SK-N-MC (cell line): ENCODE data around the gene ZFP36.

ENCODE experiments used
- DNase-seq: peaks from one replicate; pipeline ENCODE4 v3.0.0-alpha.2; 2011; ENCODE audit warnings: low read depth, low spot score
- H3K27ac ChIP-seq: fragments of 200-600 bp; sonication (generic); 2 replicates; pipeline ENCODE4 v1.5.1; 2016; ENCODE audit warnings: mixed run types
- H3K36me3 ChIP-seq: fragments of 200-600 bp; sonication (generic); 2 replicates; pipeline ENCODE4 v1.6.1; 2017; ENCODE audit warnings: antibody characterized with exemption, low read length, mixed read lengths; ENCODE audit not compliant: insufficient read depth
- H3K4me3 ChIP-seq: fragments of 200-600 bp; sonication (generic); 2 replicates; pipeline ENCODE4 v1.5.1; 2016
- H3K9ac ChIP-seq: fragments of 200-600 bp; sonication (generic); 2 replicates; pipeline ENCODE4 v1.8.0; 2017; ENCODE audit warnings: mixed run types, mixed read lengths; ENCODE audit not compliant: insufficient read length
- H3K9me3 ChIP-seq: fragments of 200-600 bp; sonication (generic); 2 replicates; pipeline ENCODE4 v1.6.1; 2017; ENCODE audit warnings: low read depth, mild to moderate bottlenecking, antibody characterized with exemption, low read length, moderate library complexity, mixed read lengths
- EZH2 ChIP-seq: fragments of 200-600 bp; sonication (generic); IDR thresholded peaks from one replicate; pipeline ENCODE4 v1.6.1; 2017; ENCODE audit warnings: antibody characterized with exemption
- FOXP2 ChIP-seq: optimal IDR thresholded peaks from 2 replicates; pipeline ENCODE3; 2011; ENCODE audit warnings: mild to moderate bottlenecking, moderate library complexity; ENCODE audit not compliant: insufficient read depth; ENCODE audit errors: extremely low read length, control extremely low read depth
- POLR2AphosphoS5 ChIP-seq: IDR thresholded peaks from 2 replicates; pipeline ENCODE4 v1.6.1; 2012; ENCODE audit warnings: mild to moderate bottlenecking, low read depth, low read length, borderline replicate concordance

Gene ZFP36

DNA sequence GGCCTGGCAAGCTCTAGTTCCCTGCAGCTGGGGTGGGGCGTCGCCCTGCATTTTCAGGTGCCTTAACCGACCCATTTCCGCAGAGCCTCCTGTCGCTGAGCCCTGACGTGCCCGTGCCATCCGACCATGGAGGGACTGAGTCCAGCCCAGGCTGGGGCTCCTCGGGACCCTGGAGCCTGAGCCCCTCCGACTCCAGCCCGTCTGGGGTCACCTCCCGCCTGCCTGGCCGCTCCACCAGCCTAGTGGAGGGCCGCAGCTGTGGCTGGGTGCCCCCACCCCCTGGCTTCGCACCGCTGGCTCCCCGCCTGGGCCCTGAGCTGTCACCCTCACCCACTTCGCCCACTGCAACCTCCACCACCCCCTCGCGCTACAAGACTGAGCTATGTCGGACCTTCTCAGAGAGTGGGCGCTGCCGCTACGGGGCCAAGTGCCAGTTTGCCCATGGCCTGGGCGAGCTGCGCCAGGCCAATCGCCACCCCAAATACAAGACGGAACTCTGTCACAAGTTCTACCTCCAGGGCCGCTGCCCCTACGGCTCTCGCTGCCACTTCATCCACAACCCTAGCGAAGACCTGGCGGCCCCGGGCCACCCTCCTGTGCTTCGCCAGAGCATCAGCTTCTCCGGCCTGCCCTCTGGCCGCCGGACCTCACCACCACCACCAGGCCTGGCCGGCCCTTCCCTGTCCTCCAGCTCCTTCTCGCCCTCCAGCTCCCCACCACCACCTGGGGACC is 1.2 kb downstream of the ZFP36 start:
- H3K27ac ChIP-seq, result no peak overlapping the region
- H3K36me3 ChIP-seq, result no peaks in the 10 kb centered on the region
- peak overlapping the region; percentile 93 for H3K4me3 ChIP-seq
- H3K9me3 ChIP-seq, result no peaks in the 10 kb centered on the region
- no peak for DNase-seq
- H3K9ac ChIP-seq, result peak overlapping the region; percentile 77
- no peak for TF ChIP-seq FOXP2
- no peak for TF ChIP-seq EZH2
- no peak for TF ChIP-seq POLR2AphosphoS5

- no peak overlapping the region for H3K9ac ChIP-seq
Observed at GRCh38 chr19:39408392-39409207, 2.0 kb downstream of the ZFP36 start.

DNA sequence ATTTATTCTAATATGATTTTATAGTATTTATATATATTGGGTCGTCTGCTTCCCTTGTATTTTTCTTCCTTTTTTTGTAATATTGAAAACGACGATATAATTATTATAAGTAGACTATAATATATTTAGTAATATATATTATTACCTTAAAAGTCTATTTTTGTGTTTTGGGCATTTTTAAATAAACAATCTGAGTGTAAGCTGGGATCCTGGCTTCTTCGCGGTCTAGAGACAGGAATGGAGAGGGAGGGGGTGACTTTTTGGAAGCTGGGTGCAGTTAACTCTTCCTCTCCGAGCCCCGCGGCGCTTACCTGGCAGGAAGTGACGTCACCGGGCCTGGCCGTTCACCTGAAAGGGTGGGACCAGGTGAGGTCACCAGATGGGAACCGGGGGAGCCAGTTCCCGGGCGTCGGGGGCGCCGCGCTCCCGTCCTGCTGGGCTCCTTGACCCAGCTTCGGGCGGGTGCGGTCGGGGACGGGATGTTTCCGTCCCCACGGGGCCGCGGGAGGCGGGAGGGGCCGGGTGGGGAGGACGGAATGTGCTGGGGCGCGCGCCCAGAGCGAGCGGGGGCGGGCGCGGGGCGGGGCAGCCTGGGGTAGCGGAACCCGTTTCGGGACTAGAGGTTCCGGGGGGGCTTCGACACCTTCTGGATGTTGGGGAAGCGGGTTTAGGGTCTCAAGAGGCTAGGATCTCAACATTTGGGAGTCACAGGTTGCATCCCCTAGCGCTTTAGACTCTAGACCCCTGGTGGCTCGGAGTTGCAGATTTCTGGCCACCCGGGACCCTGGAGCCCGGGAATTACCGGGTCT is 2.8 kb downstream of the ZFP36 start:
- TF ChIP-seq EZH2 (no peak), FOXP2 (no peak), POLR2AphosphoS5 (peak; percentile 48; the same call in 1 of the 2 replicates)

More at GRCh38 chr19:39408392-39409207, 2.0 kb downstream of the ZFP36 start:
- Histone ChIP-seq H3K4me3 (peak overlapping the region; percentile 32; the same call in 1 of the 2 replicates), H3K27ac (no peak overlapping the region), H3K9me3 (no peaks in the 10 kb centered on the region), H3K36me3 (no peaks in the 10 kb centered on the region)
- no peak for DNase-seq
- no peak for TF ChIP-seq POLR2AphosphoS5
- no peak for TF ChIP-seq FOXP2
- no peak for TF ChIP-seq EZH2

GRCh38 chr19:39410017-39410830 is 3.6 kb downstream of the ZFP36 start:
- Histone ChIP-seq H3K4me3 (peak overlapping the region; percentile 82), H3K9ac (peak overlapping the region; percentile 79), H3K27ac (peak overlapping the region; percentile 53; the same call in 1 of the 2 replicates), H3K9me3 (no peaks in the 10 kb centered on the region), H3K36me3 (peaks cover 1% of the 10 kb centered on the region; the same call in 1 of the 2 replicates)
- TF ChIP-seq POLR2AphosphoS5 (no peak), EZH2 (no peak), FOXP2 (no peak)
- no peak for DNase-seq

More for the DNA sequence above, 2.8 kb downstream of the ZFP36 start:
- no peak for DNase-seq
- Histone ChIP-seq H3K27ac (peak overlapping the region; percentile 54; the same call in 1 of the 2 replicates), H3K9me3 (no peaks in the 10 kb centered on the region), H3K4me3 (peak overlapping the region; percentile 82), H3K36me3 (no peaks in the 10 kb centered on the region), H3K9ac (peak overlapping the region; percentile 79)

DNA sequence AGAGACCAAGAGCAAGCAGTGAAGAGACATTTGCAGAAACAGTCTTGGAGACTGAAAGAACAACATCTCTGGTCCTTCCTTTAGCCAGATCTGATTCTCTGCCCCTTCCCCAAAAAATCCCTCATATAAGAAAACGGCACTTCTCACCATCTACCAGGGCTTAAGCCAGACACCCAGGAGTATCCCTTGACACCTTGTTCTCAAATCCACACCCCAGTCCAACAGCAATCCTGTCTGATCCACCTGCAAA is 4.1 kb downstream of the ZFP36 start:
- DNase-seq, result no peak
- no peak overlapping the region for H3K27ac ChIP-seq
- peak overlapping the region; percentile 82 for H3K4me3 ChIP-seq
- peaks cover 4% of the 10 kb centered on the region for H3K36me3 ChIP-seq
- H3K9ac ChIP-seq, result no peak overlapping the region
- TF ChIP-seq FOXP2, result no peak
- no peak for TF ChIP-seq POLR2AphosphoS5
- TF ChIP-seq EZH2, result no peak
- no peaks in the 10 kb centered on the region for H3K9me3 ChIP-seq

DNA sequence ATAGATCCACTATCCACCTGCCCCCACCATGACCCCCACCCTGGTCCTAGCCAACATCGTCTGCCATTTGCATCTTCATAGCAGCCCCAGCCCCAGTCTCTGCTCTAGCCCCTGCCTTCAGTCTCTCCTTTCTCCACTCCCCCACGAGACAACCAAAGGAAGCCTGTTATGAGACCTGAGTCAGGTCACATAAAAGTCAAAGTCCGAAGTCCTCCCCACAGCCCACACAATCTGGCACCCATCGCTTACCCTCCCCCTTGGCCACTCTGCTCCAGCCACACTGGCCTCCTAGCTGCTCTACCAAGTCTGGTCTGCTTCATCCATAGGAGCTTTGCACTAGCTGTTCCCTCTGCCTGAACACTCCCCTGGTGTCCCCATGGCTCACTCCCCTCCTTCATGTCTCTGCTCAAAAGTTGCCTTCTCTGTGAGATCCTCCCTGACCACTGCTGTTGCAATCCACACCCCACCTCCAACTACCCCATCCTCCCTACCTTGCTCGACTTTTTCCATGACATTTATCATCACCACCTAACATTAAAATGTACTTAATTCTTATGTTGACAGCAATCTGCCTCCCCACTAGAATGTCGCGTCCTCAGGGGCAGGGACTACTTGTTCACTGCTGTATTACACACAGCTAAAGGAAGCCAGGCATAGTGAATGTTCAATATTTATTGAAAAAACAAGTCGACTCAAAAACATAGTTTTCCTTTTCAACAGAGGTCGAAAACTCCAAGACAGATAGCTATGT is 4.6 kb downstream of the ZFP36 start:
- DNase-seq, result no peak
- peak overlapping the region; percentile 10 for H3K9ac ChIP-seq
- no peak overlapping the region for H3K27ac ChIP-seq
- H3K4me3 ChIP-seq, result peak overlapping the region; percentile 74
- TF ChIP-seq POLR2AphosphoS5 (no peak), EZH2 (no peak), FOXP2 (no peak)
- no peaks in the 10 kb centered on the region for H3K9me3 ChIP-seq
- H3K36me3 ChIP-seq, result peaks cover 8% of the 10 kb centered on the region

GRCh38 chr19:39411832-39412099 is 5.1 kb downstream of the ZFP36 start:
- H3K4me3 ChIP-seq, result peak overlapping the region; percentile 74
- DNase-seq, result peak; percentile 88
- H3K9me3 ChIP-seq, result no peaks in the 10 kb centered on the region
- peaks cover 13% of the 10 kb centered on the region for H3K36me3 ChIP-seq
- TF ChIP-seq FOXP2, result no peak
- no peak for TF ChIP-seq POLR2AphosphoS5
- TF ChIP-seq EZH2, result no peak
- peak overlapping the region; percentile 47; the same call in 1 of the 2 replicates for H3K27ac ChIP-seq
- peak overlapping the region; percentile 52 for H3K9ac ChIP-seq
